ENCODE results near the gene AP3D1.
A peak's percentile ranks its signal among the peaks of the same experiment; 100 is the strongest.
"Not testable (repeated sequence)": the region's sequence is repeated elsewhere in the genome, so short reads cannot be mapped to it uniquely, and the experiment has no call there.

Gene AP3D1

GRCh38 chr19:2128252-2128651 is 23.1 kb downstream of the AP3D1 start:
- H3K27ac Mint-ChIP-seq, H3K27me3 Mint-ChIP-seq, H3K4me1 Mint-ChIP-seq, H3K9me3 Mint-ChIP-seq, ATAC-seq, H3K4me3 Mint-ChIP-seq, DNase-seq: not testable (repeated sequence)

- Mint-ChIP-seq H3K4me1 (no peaks in the 10 kb centered on the region), H3K4me3 (no peak overlapping the region), H3K9me3 (no peaks in the 10 kb centered on the region), H3K27me3 (no peaks in the 10 kb centered on the region), H3K27ac (no peak overlapping the region)
- DNase-seq: no peak
- ATAC-seq: no peak
Observed at GRCh38 chr19:2127758-2128157, 23.6 kb downstream of the AP3D1 start.

- Mint-ChIP-seq H3K4me1 (no peaks in the 10 kb centered on the region), H3K4me3 (no peak overlapping the region), H3K9me3 (no peaks in the 10 kb centered on the region), H3K27ac (no peak overlapping the region), H3K27me3 (no peaks in the 10 kb centered on the region)
- ATAC-seq (no peak), DNase-seq (no peak)
Observed at GRCh38 chr19:2126879-2127518, 24.4 kb downstream of the AP3D1 start.

- Mint-ChIP-seq H3K27ac (peak overlapping the region in 1 of 2 donors; percentile 67), H3K9me3 (no peaks in the 10 kb centered on the region), H3K4me1 (no peaks in the 10 kb centered on the region), H3K27me3 (no peaks in the 10 kb centered on the region), H3K4me3 (no peak overlapping the region)
- ATAC-seq (peak; percentile 15), DNase-seq (no peak)
Observed at GRCh38 chr19:2123682-2124387, 27.5 kb downstream of the AP3D1 start.

- Mint-ChIP-seq H3K9me3 (no peaks in the 10 kb centered on the region), H3K27ac (no peak overlapping the region), H3K4me3 (no peak overlapping the region), H3K4me1 (no peaks in the 10 kb centered on the region), H3K27me3 (no peaks in the 10 kb centered on the region)
- DNase-seq (no peak), ATAC-seq (no peak)
Observed at GRCh38 chr19:2122982-2123381, 28.4 kb downstream of the AP3D1 start.

GRCh38 chr19:2122251-2122650 is 29.1 kb downstream of the AP3D1 start:
- Mint-ChIP-seq H3K27ac (no peak overlapping the region), H3K27me3 (no peaks in the 10 kb centered on the region), H3K4me1 (no peaks in the 10 kb centered on the region), H3K4me3 (no peak overlapping the region), H3K9me3 (no peaks in the 10 kb centered on the region)
- DNase-seq (no peak), ATAC-seq (no peak)

GRCh38 chr19:2121416-2122051 is 29.8 kb downstream of the AP3D1 start:
- Mint-ChIP-seq H3K9me3 (no peaks in the 10 kb centered on the region), H3K4me1 (no peaks in the 10 kb centered on the region), H3K27me3 (no peaks in the 10 kb centered on the region), H3K4me3 (no peak overlapping the region), H3K27ac (no peak overlapping the region)
- DNase-seq (no peak), ATAC-seq (no peak)

- DNase-seq: no peak
- no peak for ATAC-seq
- Mint-ChIP-seq H3K4me3 (no peak overlapping the region), H3K27me3 (no peaks in the 10 kb centered on the region), H3K9me3 (no peaks in the 10 kb centered on the region), H3K4me1 (no peaks in the 10 kb centered on the region), H3K27ac (no peak overlapping the region)
Observed at GRCh38 chr19:2120821-2121220, 30.5 kb downstream of the AP3D1 start.

- no peaks in the 10 kb centered on the region for H3K9me3 Mint-ChIP-seq
Observed at GRCh38 chr19:2119921-2120785, 31.2 kb downstream of the AP3D1 start.

GRCh38 chr19:2118438-2118837 is 32.9 kb downstream of the AP3D1 start:
- ATAC-seq: no peak
- Mint-ChIP-seq H3K4me3 (no peak overlapping the region), H3K27me3 (no peaks in the 10 kb centered on the region)

More at GRCh38 chr19:2119921-2120785, 31.2 kb downstream of the AP3D1 start:
- DNase-seq: no peak
- ATAC-seq: no peak
- H3K4me3 Mint-ChIP-seq: no peak overlapping the region
- H3K4me1 Mint-ChIP-seq: peaks cover 3% of the 10 kb centered on the region
- H3K27me3 Mint-ChIP-seq: no peaks in the 10 kb centered on the region
- H3K27ac Mint-ChIP-seq: no peak overlapping the region

GRCh38 chr19:2117215-2117960 is 34.0 kb downstream of the AP3D1 start:
- DNase-seq: no peak
- no peak for ATAC-seq
- H3K9me3 Mint-ChIP-seq: no peaks in the 10 kb centered on the region
- H3K4me3 Mint-ChIP-seq: no peak overlapping the region
- no peak overlapping the region for H3K27ac Mint-ChIP-seq
- no peaks in the 10 kb centered on the region for H3K27me3 Mint-ChIP-seq
- peaks cover 22% of the 10 kb centered on the region for H3K4me1 Mint-ChIP-seq

More at GRCh38 chr19:2118438-2118837, 32.9 kb downstream of the AP3D1 start:
- no peak for DNase-seq
- Mint-ChIP-seq H3K9me3 (no peaks in the 10 kb centered on the region), H3K27ac (no peak overlapping the region), H3K4me1 (peaks cover 14% of the 10 kb centered on the region)

- DNase-seq (no peak), ATAC-seq (no peak)
- no peak overlapping the region for H3K4me3 Mint-ChIP-seq
- no peaks in the 10 kb centered on the region for H3K27me3 Mint-ChIP-seq
- no peaks in the 10 kb centered on the region for H3K9me3 Mint-ChIP-seq
- H3K4me1 Mint-ChIP-seq: peaks cover 26% of the 10 kb centered on the region
- peak overlapping the region in 1 of 2 donors; percentile 60 for H3K27ac Mint-ChIP-seq
Observed at GRCh38 chr19:2116507-2116906, 34.9 kb downstream of the AP3D1 start.

GRCh38 chr19:2115911-2116426 is 35.4 kb downstream of the AP3D1 start:
- Mint-ChIP-seq H3K4me3 (no peak overlapping the region), H3K9me3 (no peaks in the 10 kb centered on the region), H3K27me3 (no peaks in the 10 kb centered on the region), H3K4me1 (peaks cover 26% of the 10 kb centered on the region), H3K27ac (peak overlapping the region in 1 of 2 donors; percentile 82)
- ATAC-seq: no peak
- DNase-seq: no peak

- Mint-ChIP-seq H3K4me1 (peaks cover 26% of the 10 kb centered on the region), H3K27ac (peak overlapping the region in 1 of 2 donors; percentile 63), H3K9me3 (no peaks in the 10 kb centered on the region), H3K4me3 (no peak overlapping the region), H3K27me3 (no peaks in the 10 kb centered on the region)
- ATAC-seq (no peak), DNase-seq (no peak)
Observed at GRCh38 chr19:2115324-2115723, 36.0 kb downstream of the AP3D1 start.

GRCh38 chr19:2114821-2115220 is 36.5 kb downstream of the AP3D1 start:
- Mint-ChIP-seq H3K27ac (peak overlapping the region in 1 of 2 donors; percentile 63), H3K27me3 (no peaks in the 10 kb centered on the region), H3K4me3 (no peak overlapping the region), H3K4me1 (peaks cover 26% of the 10 kb centered on the region), H3K9me3 (no peaks in the 10 kb centered on the region)
- DNase-seq (no peak), ATAC-seq (no peak)

Data from stimulated activated naive CD8-positive, alpha-beta T cell treated with anti-CD3 and anti-CD28 coated beads, Interleukin-15, amount 100 ng/mL, for 72 hours (primary cell).